Body of pancreas (tissue), 4 donors: ENCODE measurements around the gene ANXA4. TPM values are rescaled to one million over a fixed set of nuclear protein-coding genes. Genes with fewer than 3 reads are reported as not detected.

Experiments used
- ATAC-seq: fragments of 150-250 bp; one replicate; pipeline ENCODE4 v1.9.1; 2016
- DNase-seq, 4 donors: peaks; one replicate each; pipeline ENCODE4 v3.0.0-alpha.2; 2019
- H3K27ac ChIP-seq, 4 donors: fragments of 200-600 bp; sonication (generic); 1 replicate in 3 of 4; 2 replicates in 1 of 4; pipeline versions ENCODE4 v1.5.1 to v1.6.1; 2016 to 2019; ENCODE audit warnings: mild to moderate bottlenecking in 1 of 4, mixed read lengths in 1 of 4, moderate library complexity in 1 of 4
- H3K27me3 ChIP-seq, 2 donors: fragments of 200-600 bp; sonication (generic); one replicate each; pipeline ENCODE4 v1.6.0; 2016; ENCODE audit warnings: mild to moderate bottlenecking in 1 of 2
- H3K36me3 ChIP-seq, 2 donors: fragments of 200-600 bp; sonication (generic); replicated peaks in 1 of 2; 2 replicates each; pipeline ENCODE4 v1.5.1; 2016; ENCODE audit warnings: low read depth in 2 of 2; ENCODE audit not compliant: insufficient read depth in 1 of 2
- H3K4me1 ChIP-seq: fragments of 200-600 bp; sonication (generic); one replicate; pipeline ENCODE4 v1.6.0; 2016
- H3K4me3 ChIP-seq, 2 donors: fragments of 200-600 bp; sonication (generic); 1 replicate in 1 of 2; 2 replicates in 1 of 2; pipeline ENCODE4 v1.5.1; 2016 to 2019
- H3K9me3 ChIP-seq, 3 donors: fragments of 200-600 bp; sonication (generic); 1 replicate in 2 of 3; 2 replicates in 1 of 3; pipeline ENCODE4 v1.5.1; 2016
- POLR2A ChIP-seq, 3 donors: fragments of 450-650 bp; IDR thresholded peaks; one replicate each; pipeline ENCODE4 v1.6.1; 2016; ENCODE audit warnings: antibody characterized with exemption in 3 of 3, mild to moderate bottlenecking in 2 of 3
- WGBS, 2 donors: methylation state at CpG; one replicate each; pipeline ENCODE4 v1.1.5; 2017; 5-methylcytosine and 5-hydroxymethylcytosine counted together
- intact Hi-C: fragments of 100-400 bp; cut with DNase I; formaldehyde crosslinking; loops from one replicate; pipeline ENCODE4 v1.15.1; 2023
- total RNA-seq, 2 donors: library from RNA; depleted of rRNA; stranded (reverse); fragments of >200 nt; gene quantifications; one replicate each; pipeline ENCODE4 v1.1.0, GENCODE V29; 2016
- TF ChIP-seq, protein P1 (sequence below), 7 experiments: fragments of 450-650 bp in 4 of 7; fragments of 200-600 bp in 3 of 7; sonication (generic) in 3 of 7; IDR thresholded peaks; one replicate each; pipeline ENCODE4 v1.5.1; 2016 to 2019; ENCODE audit warnings: antibody characterized with exemption in 7 of 7

The ANXA4 gene
- total RNA-seq, 2 donors from 2014 or later: 382 to 399 TPM

DNA sequence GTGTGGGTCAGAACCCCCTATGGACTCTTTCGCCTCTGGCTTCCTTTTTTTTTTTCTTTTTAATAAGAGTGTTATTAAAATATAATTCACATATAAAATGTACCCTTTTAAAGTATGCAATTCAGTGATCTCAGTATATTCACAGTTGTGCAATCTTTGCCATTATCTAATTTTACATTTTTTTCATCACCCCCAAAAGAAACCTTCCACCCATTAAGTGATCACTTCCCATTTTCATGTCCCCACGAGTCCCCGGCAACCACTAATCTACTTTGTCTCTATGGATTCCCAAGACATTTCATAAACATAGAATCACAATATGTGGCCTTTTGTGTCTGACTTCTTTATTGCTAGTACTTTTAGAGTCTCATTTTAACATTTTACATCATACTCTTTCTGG, 38.7 kb upstream of the ANXA4 start:
- H3K4me1 ChIP-seq: no peaks in the 10 kb centered on the region
- no peak overlapping the region for H3K4me3 ChIP-seq
- intact Hi-C loops: no loop called here
- DNase-seq (no peak), ATAC-seq (no peak)
- no peaks in the 10 kb centered on the region for H3K27me3 ChIP-seq
- no peaks in the 10 kb centered on the region for H3K36me3 ChIP-seq
- TF ChIP-seq, protein P1, sequence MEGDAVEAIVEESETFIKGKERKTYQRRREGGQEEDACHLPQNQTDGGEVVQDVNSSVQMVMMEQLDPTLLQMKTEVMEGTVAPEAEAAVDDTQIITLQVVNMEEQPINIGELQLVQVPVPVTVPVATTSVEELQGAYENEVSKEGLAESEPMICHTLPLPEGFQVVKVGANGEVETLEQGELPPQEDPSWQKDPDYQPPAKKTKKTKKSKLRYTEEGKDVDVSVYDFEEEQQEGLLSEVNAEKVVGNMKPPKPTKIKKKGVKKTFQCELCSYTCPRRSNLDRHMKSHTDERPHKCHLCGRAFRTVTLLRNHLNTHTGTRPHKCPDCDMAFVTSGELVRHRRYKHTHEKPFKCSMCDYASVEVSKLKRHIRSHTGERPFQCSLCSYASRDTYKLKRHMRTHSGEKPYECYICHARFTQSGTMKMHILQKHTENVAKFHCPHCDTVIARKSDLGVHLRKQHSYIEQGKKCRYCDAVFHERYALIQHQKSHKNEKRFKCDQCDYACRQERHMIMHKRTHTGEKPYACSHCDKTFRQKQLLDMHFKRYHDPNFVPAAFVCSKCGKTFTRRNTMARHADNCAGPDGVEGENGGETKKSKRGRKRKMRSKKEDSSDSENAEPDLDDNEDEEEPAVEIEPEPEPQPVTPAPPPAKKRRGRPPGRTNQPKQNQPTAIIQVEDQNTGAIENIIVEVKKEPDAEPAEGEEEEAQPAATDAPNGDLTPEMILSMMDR (IDR thresholded peaks at IDR 0.05): no peak
- TF ChIP-seq POLR2A (IDR thresholded peaks at IDR 0.05): no peak
- H3K9me3 ChIP-seq: no peaks in the 10 kb centered on the region
- 75 to 86% methylated on average over 3 of the region's 3 CpGs for WGBS, 2 donors
- no peak overlapping the region for H3K27ac ChIP-seq

DNA sequence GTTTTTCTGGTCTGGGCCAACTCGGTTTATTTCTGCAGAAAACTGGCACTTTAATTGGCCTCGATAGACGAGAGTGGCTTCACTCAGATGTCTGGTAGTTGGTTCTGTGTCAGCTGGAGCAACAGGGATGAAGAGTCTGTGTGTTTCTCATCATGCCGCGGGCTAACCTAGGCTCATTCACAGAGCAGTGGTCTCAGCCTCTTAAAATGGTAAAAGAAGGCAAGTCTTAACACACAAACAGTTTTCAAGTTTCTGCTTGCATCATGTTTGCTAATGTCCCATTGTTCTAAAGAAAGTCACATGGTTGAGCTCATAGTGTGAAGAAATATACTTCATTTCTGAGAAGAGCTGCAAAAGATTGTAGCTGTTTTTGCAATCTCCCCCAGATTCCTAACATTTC, 37.5 kb upstream of the ANXA4 start:
- H3K27me3 ChIP-seq: no peaks in the 10 kb centered on the region
- H3K4me3 ChIP-seq: no peak overlapping the region
- DNase-seq (no peak), ATAC-seq (no peak)
- intact Hi-C loops: no loop called here
- WGBS, 2 donors: 56 to 89% methylated on average over 5 of the region's 5 CpGs
- no peak overlapping the region for H3K27ac ChIP-seq
- H3K36me3 ChIP-seq: no peaks in the 10 kb centered on the region
- TF ChIP-seq, protein P1 (IDR thresholded peaks at IDR 0.05): no peak
- TF ChIP-seq POLR2A (IDR thresholded peaks at IDR 0.05): no peak
- no peaks in the 10 kb centered on the region for H3K4me1 ChIP-seq
- no peaks in the 10 kb centered on the region for H3K9me3 ChIP-seq

DNA sequence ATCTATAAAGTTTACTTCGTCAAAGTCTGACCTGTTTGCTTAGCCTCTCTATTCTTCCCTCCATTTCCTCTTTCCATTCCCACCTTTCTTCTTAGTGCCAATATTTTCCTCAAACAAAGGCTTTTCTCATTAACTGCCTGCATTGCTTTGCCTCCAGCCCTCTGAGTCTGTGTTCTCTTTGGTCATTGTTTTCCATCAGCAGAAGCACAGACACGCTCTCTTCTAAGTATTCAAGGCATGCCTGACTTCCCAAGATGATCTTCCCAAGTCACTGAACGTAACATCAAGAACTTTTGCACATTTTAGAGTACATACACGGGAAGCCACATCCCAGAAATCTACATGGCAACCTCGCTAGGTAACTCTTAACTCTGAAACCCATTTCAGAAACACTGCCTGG, 32.6 kb upstream of the ANXA4 start:
- TF ChIP-seq, protein P1 (IDR thresholded peaks at IDR 0.05): no peak
- no peak for TF ChIP-seq POLR2A (IDR thresholded peaks at IDR 0.05)
- Histone ChIP-seq H3K27ac (no peak overlapping the region), H3K4me1 (peaks cover 1% of the 10 kb centered on the region), H3K9me3 (no peaks in the 10 kb centered on the region), H3K27me3 (no peaks in the 10 kb centered on the region), H3K4me3 (no peak overlapping the region), H3K36me3 (no peaks in the 10 kb centered on the region)
- ATAC-seq (no peak), DNase-seq (no peak)
- 58 to 74% methylated on average over 5 of the region's 5 CpGs for WGBS, 2 donors
- intact Hi-C loops: no loop called here

DNA sequence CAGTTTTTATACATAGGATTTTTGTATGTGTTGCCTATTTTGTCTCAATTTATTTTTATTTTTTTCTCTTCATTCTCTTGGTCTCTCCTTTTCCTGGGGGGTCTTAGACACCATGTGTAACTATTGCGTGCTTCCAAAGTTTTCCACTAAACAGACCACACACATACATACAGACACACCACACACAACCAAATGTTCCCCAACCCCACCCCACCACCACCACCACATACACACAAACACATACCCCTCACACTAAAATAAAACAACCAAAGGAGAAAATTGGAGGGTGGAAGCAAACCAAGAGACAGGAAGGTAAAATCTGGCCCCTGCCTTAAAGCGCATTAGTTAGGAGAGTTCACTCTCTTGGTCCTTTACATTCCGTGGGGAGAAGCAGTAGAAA, 30.0 kb upstream of the ANXA4 start:
- TF ChIP-seq, protein P1 (IDR thresholded peaks at IDR 0.05): no peak
- TF ChIP-seq POLR2A (IDR thresholded peaks at IDR 0.05): no peak
- Histone ChIP-seq H3K4me3 (no peak overlapping the region), H3K4me1 (peaks cover 6% of the 10 kb centered on the region), H3K27me3 (no peaks in the 10 kb centered on the region), H3K36me3 (no peaks in the 10 kb centered on the region), H3K27ac (no peak overlapping the region), H3K9me3 (no peaks in the 10 kb centered on the region)
- no peak for DNase-seq
- intact Hi-C loops: loop anchor here (5.0 kb wide), 2 partner anchors 70 to 150 kb away; partner anchors contain the start of gene AAK1
- ATAC-seq: no peak
- 89% methylated on average over 3 of the region's 3 CpGs for WGBS, 2 donors

DNA sequence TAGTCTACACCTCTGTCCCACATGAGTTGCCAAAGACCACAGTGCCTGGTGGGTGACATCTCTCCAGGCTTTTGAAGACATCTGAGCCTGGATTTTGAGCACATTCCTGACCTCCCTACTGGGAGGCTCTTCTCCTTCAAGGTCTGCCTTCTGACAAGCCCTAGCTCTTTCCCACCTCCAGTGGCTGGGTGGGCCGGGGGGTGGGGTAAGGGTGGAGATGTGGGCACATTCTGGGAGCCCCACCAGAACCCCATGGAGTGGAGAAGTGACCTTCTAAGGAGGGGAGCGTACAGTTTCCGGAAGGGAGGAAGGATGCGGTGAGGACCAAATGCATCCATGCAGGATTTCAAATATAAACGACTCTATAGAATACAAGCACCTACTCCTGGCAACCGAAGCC, 27.9 kb upstream of the ANXA4 start:
- H3K9me3 ChIP-seq: no peaks in the 10 kb centered on the region
- TF ChIP-seq POLR2A (IDR thresholded peaks at IDR 0.05): no peak
- TF ChIP-seq, protein P1 (IDR thresholded peaks at IDR 0.05): no peak
- H3K4me1 ChIP-seq: peaks cover 6% of the 10 kb centered on the region
- ATAC-seq (no peak), DNase-seq (no peak)
- H3K27me3 ChIP-seq: no peaks in the 10 kb centered on the region
- no peak overlapping the region for H3K27ac ChIP-seq
- intact Hi-C loops: loop anchor here (5.0 kb wide), 2 partner anchors 72 to 152 kb away; partner anchors contain the start of gene AAK1
- no peak overlapping the region for H3K4me3 ChIP-seq
- no peaks in the 10 kb centered on the region for H3K36me3 ChIP-seq
- WGBS, 2 donors: 85 to 90% methylated on average over 6 of the region's 6 CpGs
